Liver (tissue), 9 donors: Measurements from ENCODE around the gene SON. TPM values are rescaled to one million over a fixed set of nuclear protein-coding genes. Genes with fewer than 3 reads are reported as not detected.

Experiments
- DNase-seq: peaks from one replicate; pipeline ENCODE4 v3.0.0-alpha.2; 2017; ENCODE audit warnings: low spot score
- H3K27ac ChIP-seq, 2 donors: one replicate each; pipeline ENCODE4 v1.7.0; 2013; ENCODE audit warnings: inconsistent platforms in 2 of 2, low read length in 2 of 2, control low read depth in 1 of 2, low read depth in 1 of 2, mild to moderate bottlenecking in 1 of 2
- H3K27me3 ChIP-seq, 4 donors: one replicate each; pipeline versions ENCODE4 v1.6.1 to v1.7.0; 2013; ENCODE audit warnings: low read length in 3 of 4, inconsistent platforms in 1 of 4, mild to moderate bottlenecking in 1 of 4, moderate library complexity in 1 of 4; ENCODE audit not compliant: control insufficient read depth in 4 of 4, insufficient read depth in 4 of 4
- H3K36me3 ChIP-seq, 4 donors: one replicate each; pipeline versions ENCODE4 v1.6.1 to v1.7.0; 2013; ENCODE audit warnings: low read length in 3 of 4, mild to moderate bottlenecking in 3 of 4, low read depth in 1 of 4, moderate library complexity in 1 of 4; ENCODE audit not compliant: control insufficient read depth in 4 of 4, insufficient read depth in 3 of 4
- H3K4me1 ChIP-seq, 4 donors: one replicate each; pipeline versions ENCODE4 v1.6.1 to v1.7.0; 2013; ENCODE audit warnings: low read length in 3 of 4, mild to moderate bottlenecking in 3 of 4, moderate library complexity in 1 of 4; ENCODE audit not compliant: control insufficient read depth in 4 of 4, insufficient read depth in 4 of 4
- H3K4me3 ChIP-seq, 3 donors: one replicate each; pipeline versions ENCODE4 v1.6.1 to v1.7.0; 2013; ENCODE audit warnings: low read length in 3 of 3, control low read depth in 1 of 3, low read depth in 1 of 3, mild to moderate bottlenecking in 1 of 3
- H3K9ac ChIP-seq, 2 donors: one replicate each; pipeline ENCODE4 v1.7.0; 2013; ENCODE audit warnings: low read length in 2 of 2, mild to moderate bottlenecking in 2 of 2, moderate library complexity in 2 of 2, control low read depth in 1 of 2, low read depth in 1 of 2
- H3K9me3 ChIP-seq, 4 donors: one replicate each; pipeline versions ENCODE4 v1.6.1 to v1.7.0; 2013; ENCODE audit warnings: low read length in 3 of 4; ENCODE audit not compliant: control insufficient read depth in 4 of 4
- CTCF ChIP-seq: fragments of 150-350 bp; IDR thresholded peaks from 2 replicates; pipeline ENCODE4 v1.5.1; 2017; ENCODE audit warnings: improper control_type of control experiment, low read depth, low read length; ENCODE audit not compliant: missing input control
- EGR1 ChIP-seq, 2 donors: IDR thresholded peaks; 2 replicates each; pipeline ENCODE4 v1.6.1; 2016 to 2018; ENCODE audit warnings: antibody characterized with exemption in 2 of 2, low read depth in 2 of 2
- FOXA1 ChIP-seq: IDR thresholded peaks from 2 replicates; pipeline ENCODE4 v1.6.1; 2016; ENCODE audit warnings: antibody characterized with exemption
- FOXA2 ChIP-seq: IDR thresholded peaks from 2 replicates; pipeline ENCODE4 v1.6.1; 2016; ENCODE audit warnings: antibody characterized with exemption
- GABPA ChIP-seq, 2 donors: IDR thresholded peaks in 1 of 2; conservative IDR thresholded peaks in 1 of 2; 2 replicates each; pipeline ENCODE4 v1.6.1; 2016; ENCODE audit warnings: antibody characterized with exemption in 2 of 2, mild to moderate bottlenecking in 1 of 2, moderate library complexity in 1 of 2
- HNF4A ChIP-seq, 2 donors: conservative IDR thresholded peaks; 2 replicates each; pipeline ENCODE4 v1.6.1; 2016; ENCODE audit warnings: antibody characterized with exemption in 2 of 2, mild to moderate bottlenecking in 2 of 2
- HNF4G ChIP-seq: IDR thresholded peaks from 2 replicates; pipeline ENCODE4 v1.6.1; 2016; ENCODE audit warnings: antibody characterized with exemption
- JUND ChIP-seq, 2 donors: IDR thresholded peaks; 2 replicates each; pipeline ENCODE4 v1.6.1; 2016; ENCODE audit warnings: antibody characterized with exemption in 2 of 2
- NR2F2 ChIP-seq: IDR thresholded peaks from 2 replicates; pipeline ENCODE4 v1.6.1; 2016; ENCODE audit warnings: antibody characterized with exemption
- RAD21 ChIP-seq, 2 donors: IDR thresholded peaks; 2 replicates each; pipeline ENCODE4 v1.6.1; 2016; ENCODE audit warnings: antibody characterized with exemption in 2 of 2, mild to moderate bottlenecking in 2 of 2
- REST ChIP-seq: IDR thresholded peaks from 2 replicates; pipeline ENCODE4 v1.6.1; 2016; ENCODE audit warnings: antibody characterized with exemption, mild to moderate bottlenecking
- RXRA ChIP-seq, 2 donors: IDR thresholded peaks; 2 replicates each; pipeline ENCODE4 v1.6.1; 2017 to 2018; ENCODE audit warnings: antibody characterized with exemption in 2 of 2, mild to moderate bottlenecking in 1 of 2
- SP1 ChIP-seq: IDR thresholded peaks from 2 replicates; pipeline ENCODE4 v1.6.1; 2018; ENCODE audit warnings: antibody characterized with exemption, mild to moderate bottlenecking
- TAF1 ChIP-seq: conservative IDR thresholded peaks from 2 replicates; pipeline ENCODE4 v1.6.1; 2016; ENCODE audit warnings: antibody characterized with exemption, mild to moderate bottlenecking
- YY1 ChIP-seq: IDR thresholded peaks from 2 replicates; pipeline ENCODE4 v1.6.1; 2016; ENCODE audit warnings: antibody characterized with exemption, mild to moderate bottlenecking
- ZBTB33 ChIP-seq: IDR thresholded peaks from 2 replicates; pipeline ENCODE4 v1.6.1; 2016; ENCODE audit warnings: antibody characterized with exemption
- WGBS: extraction: QIAGEN DNeasy Blood & Tissue Kit; methylation state at CpG from one replicate; pipeline ENCODE4 v1.1.7; 2013; 5-methylcytosine and 5-hydroxymethylcytosine counted together
- polyA plus RNA-seq, 2 donors: library from polyadenylated mRNA; stranded (reverse) in 1 of 2; unstranded in 1 of 2; fragments of 200-250 nt in 1 of 2; fragments of >200 nt in 1 of 2; fragmentation: Nextera tagmentation in 1 of 2; extraction: Ambion mirVana in 1 of 2; gene quantifications; one replicate each; pipeline versions ENCODE4 v1.2.1 to v1.2.3, GENCODE V29; 2013 to 2015
- total RNA-seq, 2 donors: library from RNA; depleted of rRNA; stranded (reverse); fragments of >200 nt; gene quantifications; one replicate each; pipeline ENCODE4 v1.2.3, GENCODE V29; 2014
- TF ChIP-seq, protein P1 (sequence below): IDR thresholded peaks from 2 replicates; pipeline ENCODE4 v1.6.1; 2016; ENCODE audit warnings: antibody characterized with exemption
- TF ChIP-seq, protein P2 (sequence below): IDR thresholded peaks from 2 replicates; pipeline ENCODE4 v1.6.1; 2016; ENCODE audit warnings: antibody characterized with exemption
- donor health status: healthy.
- donor health status: healthy.
- donor health status: healthy.
- donor health status: healthy.
- donor health status: healthy.

Gene SON
- total and polyA plus RNA-seq, 4 donors, result 42.7 to 264 (median 157) TPM

- no peaks in the 10 kb centered on the region for H3K27me3 ChIP-seq
- H3K4me3 ChIP-seq, result no peak overlapping the region
- H3K9me3 ChIP-seq, result no peaks in the 10 kb centered on the region
- peaks cover 0 to 12% (median 4%) of the 10 kb centered on the region in 4 donors for H3K4me1 ChIP-seq
- H3K27ac ChIP-seq, result no peak overlapping the region
- WGBS, result 82% methylated on average over 6 of the region's 6 CpGs
- TF ChIP-seq NR2F2, result no peak
- TF ChIP-seq EGR1 (IDR thresholded peaks at IDR 0.05; ENCODE audit: low read depth in 2 of 2), result no peak
- TF ChIP-seq HNF4A (conservative IDR thresholded peaks at IDR 0.05), result no peak
- no peak for TF ChIP-seq FOXA1
- no peak for TF ChIP-seq RXRA (IDR thresholded peaks at IDR 0.05)
- no peak for TF ChIP-seq JUND (IDR thresholded peaks at IDR 0.05)
- TF ChIP-seq SP1, result no peak
- no peak for TF ChIP-seq REST
- peaks cover 3 to 46% (median 26%) of the 10 kb centered on the region in 4 donors for H3K36me3 ChIP-seq
- H3K9ac ChIP-seq, result no peak overlapping the region
- DNase-seq, result no peak
These were observed 25.1 kb downstream of the SON start for GRCh38 chr21:33567914-33568313.

GRCh38 chr21:33568448-33568847, 25.6 kb downstream of the SON start:
- TF ChIP-seq ZBTB33 (no peak), JUND (IDR thresholded peaks at IDR 0.05) (no peak), RXRA (IDR thresholded peaks at IDR 0.05) (no peak), HNF4G (no peak), FOXA2 (no peak), YY1 (no peak), SP1 (no peak), TAF1 (no peak), NR2F2 (no peak), REST (no peak), HNF4A (conservative IDR thresholded peaks at IDR 0.05) (no peak), GABPA (IDR thresholded peaks at IDR 0.05 in 1 of 2, conservative IDR thresholded peaks at IDR 0.05 in 1 of 2) (no peak), RAD21 (IDR thresholded peaks at IDR 0.05) (no peak), CTCF (no peak), FOXA1 (no peak), EGR1 (IDR thresholded peaks at IDR 0.05; ENCODE audit: low read depth in 2 of 2) (no peak)
- TF ChIP-seq, protein P1, sequence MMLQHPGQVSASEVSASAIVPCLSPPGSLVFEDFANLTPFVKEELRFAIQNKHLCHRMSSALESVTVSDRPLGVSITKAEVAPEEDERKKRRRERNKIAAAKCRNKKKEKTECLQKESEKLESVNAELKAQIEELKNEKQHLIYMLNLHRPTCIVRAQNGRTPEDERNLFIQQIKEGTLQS, result no peak
- TF ChIP-seq, protein P2, sequence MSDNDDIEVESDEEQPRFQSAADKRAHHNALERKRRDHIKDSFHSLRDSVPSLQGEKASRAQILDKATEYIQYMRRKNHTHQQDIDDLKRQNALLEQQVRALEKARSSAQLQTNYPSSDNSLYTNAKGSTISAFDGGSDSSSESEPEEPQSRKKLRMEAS, result no peak
- Histone ChIP-seq H3K9ac (no peak overlapping the region), H3K9me3 (no peaks in the 10 kb centered on the region), H3K4me3 (no peak overlapping the region), H3K36me3 (peaks cover 3 to 50% (median 28%) of the 10 kb centered on the region in 4 donors), H3K4me1 (peaks cover 0 to 12% (median 4%) of the 10 kb centered on the region in 4 donors), H3K27ac (no peak overlapping the region), H3K27me3 (no peaks in the 10 kb centered on the region)
- 85% methylated on average over 2 of the region's 2 CpGs for WGBS
- no peak for DNase-seq
